ENCODE data around the gene STKLD1.
"Not testable (repeated sequence)": the region's sequence is repeated elsewhere in the genome, so short reads cannot be mapped to it uniquely, and the experiment has no call there.

Gene STKLD1

DNA sequence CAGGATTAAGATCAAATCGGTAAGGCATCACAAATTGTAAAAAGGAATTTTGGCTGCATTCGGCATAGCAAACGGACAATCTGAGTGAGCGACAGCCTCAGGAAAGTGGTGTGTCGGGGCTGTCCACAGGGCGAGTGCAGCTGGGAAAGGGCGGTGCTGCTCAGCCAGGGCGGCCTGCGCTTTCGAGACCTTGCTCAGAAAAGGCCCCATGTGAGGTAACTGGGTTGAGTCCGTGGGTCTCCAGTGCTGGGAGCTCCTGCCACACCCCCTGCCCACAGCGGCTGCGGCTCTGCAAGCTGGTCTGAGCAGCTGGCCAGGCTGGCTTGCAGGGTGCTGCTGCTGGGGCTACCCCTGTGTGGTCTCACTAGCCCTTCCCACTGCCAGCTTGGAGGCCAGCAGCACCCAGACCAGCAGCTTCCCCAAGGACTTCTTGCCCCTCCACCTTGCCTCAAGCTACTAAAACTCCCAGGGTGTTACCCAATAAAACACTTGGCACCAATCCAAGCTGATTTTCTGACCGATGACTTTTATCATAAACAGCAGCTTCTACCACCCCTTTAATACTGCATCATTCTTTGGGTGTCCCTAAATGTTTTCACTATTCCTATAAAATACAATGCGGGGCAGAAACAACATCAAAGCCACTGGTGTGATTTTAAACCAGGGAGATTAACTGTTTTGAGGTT lies 13.7 kb upstream of the STKLD1 start:
- no peak for DNase-seq (ENCODE audit: low read depth)

DNA sequence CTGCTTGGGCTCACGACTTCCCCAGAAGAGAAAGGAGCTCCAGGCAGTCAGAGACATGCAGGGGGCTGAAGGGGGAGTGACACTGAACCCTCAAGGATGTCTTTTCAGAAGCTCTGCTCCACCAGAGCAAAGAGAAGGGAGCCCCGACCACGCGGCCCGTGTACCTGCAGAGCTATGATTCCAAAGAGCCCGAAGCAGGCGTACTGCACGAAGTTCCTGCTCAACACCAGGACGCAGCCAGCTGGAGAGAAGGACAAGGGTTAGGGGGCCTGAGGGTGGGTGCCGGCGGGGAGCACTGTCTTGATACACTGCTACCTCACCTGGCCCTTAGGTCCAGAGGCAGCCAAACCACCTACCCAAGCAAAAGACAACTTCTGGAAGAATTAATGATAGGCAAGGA lies 9.7 kb upstream of the STKLD1 start:
- DNase-seq (ENCODE audit: low read depth) = no peak

DNA sequence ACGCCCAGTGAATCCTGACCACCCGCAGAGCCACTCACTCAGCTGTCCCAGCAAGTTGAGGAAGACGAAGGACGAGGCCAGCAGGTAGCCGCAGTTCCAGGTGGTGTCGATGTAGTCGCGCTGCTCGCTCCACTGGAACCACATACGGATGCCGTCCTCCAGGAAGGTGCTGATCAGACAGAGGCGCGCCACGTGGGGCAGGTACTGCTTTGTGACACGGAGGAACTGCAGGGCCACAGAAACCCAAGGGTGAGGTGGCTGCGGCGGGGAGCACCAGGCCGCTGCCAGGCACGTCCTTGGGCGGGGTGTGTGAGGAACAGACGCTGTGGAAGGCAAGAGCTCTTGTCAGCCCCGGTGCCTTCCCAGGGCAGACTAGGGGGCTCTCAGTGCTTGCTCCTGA lies 8.9 kb upstream of the STKLD1 start:
- DNase-seq (ENCODE audit: low read depth) = no peak

DNA sequence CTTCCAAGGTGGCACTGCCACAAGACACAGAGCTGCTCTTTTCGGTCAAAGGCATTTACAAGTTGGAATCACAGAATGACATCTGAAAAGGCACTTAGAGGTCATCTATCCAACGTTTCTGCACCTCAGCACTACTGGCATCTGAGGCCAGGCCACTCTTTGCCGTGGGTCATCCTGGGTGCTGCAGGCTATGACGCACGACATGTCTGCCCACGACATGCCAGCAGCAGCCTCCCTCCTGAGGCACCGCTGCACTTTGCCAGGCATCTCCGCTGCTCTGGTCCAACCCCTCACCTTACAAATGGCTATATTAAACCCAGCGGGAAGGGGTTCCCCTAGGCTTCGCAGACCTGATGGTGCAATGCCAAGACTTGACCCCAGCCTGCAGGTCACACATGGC lies 8.4 kb upstream of the STKLD1 start:
- DNase-seq (ENCODE audit: low read depth) = no peak

DNA sequence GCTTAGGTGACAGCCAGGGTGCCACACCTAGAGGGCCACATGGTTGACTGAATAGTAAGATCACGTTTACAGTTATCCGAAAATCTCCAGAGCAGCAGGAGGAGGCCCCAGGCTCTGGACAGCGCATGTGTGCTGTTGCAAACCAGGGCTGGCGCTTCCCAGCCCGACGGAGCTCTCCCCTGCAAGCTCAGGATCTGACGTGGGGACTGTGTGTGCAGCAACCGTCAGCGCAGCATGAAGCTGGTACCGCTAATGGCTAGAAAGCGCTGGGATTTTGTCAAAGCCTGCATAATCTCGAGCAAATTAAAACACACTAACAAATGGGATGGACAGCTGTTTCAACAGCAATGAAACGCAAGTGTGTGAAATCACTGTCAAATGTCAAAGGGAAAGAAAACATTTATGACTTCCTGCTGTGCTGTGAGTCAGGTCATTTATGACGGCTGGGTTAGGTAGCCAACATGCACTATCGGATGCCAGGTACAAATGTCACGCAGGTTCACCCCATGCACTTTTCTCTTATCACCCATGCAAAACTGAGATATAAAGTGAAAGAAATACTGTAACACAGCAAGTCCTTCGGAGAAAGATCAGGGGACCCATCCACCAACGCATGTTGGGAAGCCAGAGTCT lies 7.8 kb upstream of the STKLD1 start:
- no peak for DNase-seq (ENCODE audit: low read depth)

DNA sequence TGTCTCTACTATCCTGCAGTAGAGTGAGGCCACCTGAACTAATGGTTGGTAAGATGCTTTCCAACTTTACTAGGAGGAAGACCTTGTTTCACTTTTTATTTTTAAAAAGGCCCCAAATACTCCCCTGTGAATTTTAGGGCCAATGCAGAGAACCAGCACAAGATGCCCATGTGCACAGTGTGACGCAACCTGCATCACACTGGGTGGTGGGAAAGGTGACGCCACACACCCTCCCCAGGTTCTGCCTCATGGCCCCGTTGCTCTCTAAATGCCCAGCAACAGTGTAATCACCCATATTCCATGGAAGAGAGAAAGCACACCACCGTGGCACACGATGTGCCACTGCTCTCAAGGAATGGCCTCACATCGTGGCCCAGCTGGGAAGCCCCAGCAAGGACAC lies 6.7 kb upstream of the STKLD1 start:
- DNase-seq (ENCODE audit: low read depth) = no peak

DNA sequence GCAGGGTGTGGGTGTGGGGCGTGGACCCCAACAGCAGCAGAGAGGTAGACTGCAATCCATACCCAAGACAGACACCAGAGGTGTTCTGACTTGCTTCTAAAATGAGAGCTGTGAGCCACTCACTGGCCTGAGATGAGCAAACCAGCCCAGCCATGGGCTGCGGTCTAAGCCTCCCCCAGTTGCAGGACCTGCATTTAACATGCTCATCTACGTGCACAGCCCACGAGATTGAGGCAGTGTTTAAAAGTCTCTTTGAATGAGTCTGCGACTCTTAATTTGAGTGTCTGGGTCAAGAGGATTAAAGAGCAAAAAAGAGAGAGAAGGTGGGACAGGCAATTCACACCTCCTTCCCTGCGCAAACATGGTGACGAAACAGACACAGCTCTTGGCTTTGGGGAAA lies 6.2 kb upstream of the STKLD1 start:
- DNase-seq (ENCODE audit: low read depth) = no peak

DNA sequence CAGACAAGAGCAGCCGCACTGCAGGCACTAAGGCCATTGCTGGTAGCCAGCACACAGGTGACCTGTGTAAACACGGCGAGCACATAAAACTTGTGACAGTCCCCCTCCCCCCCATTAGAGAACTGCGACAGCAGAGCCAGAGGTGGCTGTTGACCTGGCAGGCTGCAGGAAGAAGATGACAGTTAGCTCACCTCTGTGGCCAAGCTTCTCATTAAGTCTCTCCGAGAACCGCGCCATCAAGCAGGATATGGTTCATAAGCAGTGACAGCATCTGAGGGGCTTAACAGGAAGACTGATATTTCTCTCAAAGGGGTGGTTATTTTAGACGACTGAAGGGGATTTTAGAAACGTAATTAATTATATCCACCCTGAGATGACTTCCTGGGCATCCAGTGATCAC lies 5.5 kb upstream of the STKLD1 start:
- DNase-seq (ENCODE audit: low read depth) = no peak

DNA sequence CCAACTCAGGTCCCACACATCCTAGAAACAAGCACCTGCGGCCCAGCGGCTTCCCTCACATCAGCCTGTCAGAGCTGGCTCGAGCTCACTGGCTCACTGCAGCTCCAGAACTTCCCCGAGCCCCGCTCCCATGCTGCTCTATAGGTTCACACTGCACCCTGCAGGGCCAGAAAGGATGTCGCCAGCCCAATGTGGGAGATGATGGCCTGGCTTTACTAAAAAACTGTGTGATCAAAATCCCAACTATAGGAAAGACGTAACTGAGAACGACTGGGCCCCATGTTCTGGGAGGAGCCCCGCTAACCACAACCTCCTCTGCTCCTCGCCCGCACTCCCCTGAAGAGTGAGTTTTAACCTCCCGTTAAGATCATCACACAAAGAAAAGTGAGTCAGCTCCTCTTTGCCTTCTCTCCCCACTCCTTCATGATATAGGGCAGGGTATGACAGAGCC lies 4.9 kb upstream of the STKLD1 start:
- no peak for DNase-seq (ENCODE audit: low read depth)

DNA sequence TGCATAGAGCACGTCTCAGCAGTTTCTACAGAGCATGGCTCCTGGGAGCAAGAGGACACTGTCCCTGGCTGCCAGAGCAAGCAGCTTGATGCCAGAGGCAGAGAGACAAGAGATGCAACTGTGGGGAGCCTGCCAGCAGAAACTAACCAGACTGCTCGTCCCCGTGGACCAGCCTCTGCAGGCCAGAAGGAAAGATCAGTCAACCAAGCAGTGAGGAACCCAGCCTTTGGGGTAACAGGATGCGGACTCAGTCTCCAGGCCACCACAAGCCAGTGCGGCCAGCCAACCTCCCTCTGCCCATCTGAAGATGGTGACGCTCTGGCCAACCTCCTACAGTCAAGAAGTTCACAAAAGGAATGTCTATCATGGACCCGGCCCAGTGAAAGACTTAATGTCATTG lies 4.0 kb upstream of the STKLD1 start:
- DNase-seq (ENCODE audit: low read depth) = no peak

DNA sequence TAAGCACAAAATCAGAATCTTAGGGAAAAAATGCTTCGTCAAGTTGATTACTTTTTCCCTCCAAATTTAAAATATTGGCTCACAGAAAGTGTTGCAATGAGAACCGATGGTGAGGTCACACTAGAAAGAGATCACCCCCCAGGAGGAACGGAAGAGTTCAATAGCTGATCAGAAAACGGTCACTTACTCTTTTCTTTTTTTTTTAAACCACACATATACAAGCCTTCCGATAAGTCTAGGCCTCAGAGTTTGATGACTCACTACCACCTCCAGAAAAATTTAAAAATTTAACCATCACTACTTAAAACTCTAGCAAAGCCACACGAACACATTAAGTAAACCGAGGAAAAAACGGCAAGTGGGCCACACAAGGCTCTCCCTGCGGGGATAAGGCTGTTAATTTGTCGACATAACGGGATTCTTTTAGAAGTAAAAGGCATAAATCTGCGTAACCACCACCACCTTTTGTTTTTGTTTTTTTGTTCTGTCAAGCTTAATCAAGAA lies 1.5 kb upstream of the STKLD1 start:
- DNase-seq (ENCODE audit: low read depth) = no peak

DNA sequence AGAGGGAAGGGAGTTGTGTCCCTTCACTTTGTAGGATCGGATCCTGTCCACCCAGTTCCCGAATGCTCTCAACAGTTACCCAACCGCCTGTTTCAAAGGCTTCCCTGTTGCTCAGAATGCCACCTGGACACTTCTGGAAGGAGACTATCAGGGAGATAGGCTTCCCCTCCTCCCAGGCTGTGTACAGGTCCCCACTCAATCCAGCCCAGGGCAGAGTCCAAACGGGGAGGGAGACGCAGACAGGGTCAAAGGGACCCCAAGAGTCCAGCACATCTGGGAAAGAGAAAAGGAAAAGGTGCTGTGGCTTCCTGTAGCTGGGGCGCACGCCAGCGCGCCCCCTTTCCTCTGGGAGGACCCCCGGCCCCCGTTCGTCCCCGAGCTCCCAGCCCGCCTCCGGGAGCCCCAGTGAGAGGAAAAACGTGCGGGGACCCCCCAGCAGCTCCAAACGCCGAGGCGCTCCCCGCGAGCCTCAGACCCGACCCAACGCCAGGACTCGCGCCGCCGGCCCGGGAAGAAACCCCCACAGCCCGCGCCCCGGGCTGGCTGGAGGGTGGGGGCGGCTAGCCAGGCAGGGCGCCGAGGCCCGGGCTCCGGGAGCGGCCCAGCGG lies 946 bp upstream of the STKLD1 start:
- no peak for DNase-seq (ENCODE audit: low read depth)

DNA sequence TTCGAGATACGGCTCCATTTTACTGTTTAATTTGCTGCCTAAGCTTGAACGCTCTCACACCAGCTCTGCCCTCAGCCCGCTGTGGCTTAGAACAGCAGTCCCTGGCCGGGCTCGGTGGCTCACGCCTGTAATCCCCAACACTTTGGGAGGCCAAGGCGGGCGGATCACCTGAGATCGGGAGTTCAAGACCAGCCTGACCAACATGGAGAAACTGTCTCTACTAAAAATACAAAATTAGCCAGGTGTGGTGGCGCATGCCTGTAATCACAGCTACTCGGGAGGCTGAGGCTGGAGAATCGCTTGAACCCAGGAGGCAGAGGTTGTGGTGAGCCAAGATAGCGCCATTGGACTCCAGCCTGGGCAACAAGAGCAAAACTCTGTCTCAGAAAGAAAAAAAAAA lies 1.1 kb downstream of the STKLD1 start:
- not testable (repeated sequence) for DNase-seq (ENCODE audit: low read depth)

DNA sequence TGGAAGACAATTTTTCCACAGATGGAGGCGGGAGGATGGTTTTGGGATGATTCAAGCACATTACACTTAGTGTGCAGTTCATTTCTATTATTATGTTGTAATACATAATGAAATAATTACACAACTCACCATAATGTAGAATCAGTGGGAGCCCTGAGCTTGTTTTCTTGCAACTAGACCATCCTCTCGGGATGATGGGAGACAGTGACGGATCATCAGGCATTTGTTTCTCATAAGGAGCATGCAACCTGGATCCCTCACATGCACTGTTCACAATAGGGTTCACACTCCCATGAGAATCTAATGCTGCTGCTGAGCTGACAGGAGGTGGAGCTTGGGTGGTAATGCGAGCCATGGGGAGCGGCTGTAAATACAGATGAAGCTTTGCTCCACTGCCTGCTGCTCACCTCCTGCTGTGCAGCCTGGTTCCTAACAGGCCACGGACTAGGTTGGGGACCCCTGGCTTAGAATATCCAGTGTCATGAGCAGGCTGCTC lies 1.6 kb downstream of the STKLD1 start:
- no peak for DNase-seq (ENCODE audit: low read depth)

DNA sequence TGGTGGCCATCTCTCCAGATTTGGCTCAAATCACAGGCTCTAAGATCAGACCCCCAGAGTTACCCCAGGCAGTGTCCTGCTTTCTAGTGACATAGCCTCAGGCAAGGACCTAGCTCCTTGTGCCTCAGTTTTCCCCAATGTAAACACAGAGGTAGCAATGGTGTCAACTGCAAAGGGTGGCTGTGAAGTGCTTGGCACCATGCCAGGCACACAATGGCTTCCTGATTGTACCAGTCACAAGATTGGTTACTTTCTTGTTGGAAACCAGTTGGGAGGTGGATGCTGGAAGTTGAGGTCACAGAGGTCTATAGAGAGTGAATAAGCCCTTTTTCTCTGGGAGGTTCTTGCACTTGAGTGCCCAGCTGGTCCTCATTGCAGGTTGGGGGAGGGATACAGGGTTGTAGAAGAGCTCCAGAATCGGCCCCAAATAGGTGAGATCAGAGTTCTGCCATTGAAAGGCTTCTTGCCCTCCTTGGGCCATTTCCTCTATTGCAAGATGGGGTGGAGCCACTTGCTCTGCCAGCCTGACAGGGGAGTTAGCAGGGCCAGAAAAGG lies 2.3 kb downstream of the STKLD1 start:
- no peak for DNase-seq (ENCODE audit: low read depth)

DNA sequence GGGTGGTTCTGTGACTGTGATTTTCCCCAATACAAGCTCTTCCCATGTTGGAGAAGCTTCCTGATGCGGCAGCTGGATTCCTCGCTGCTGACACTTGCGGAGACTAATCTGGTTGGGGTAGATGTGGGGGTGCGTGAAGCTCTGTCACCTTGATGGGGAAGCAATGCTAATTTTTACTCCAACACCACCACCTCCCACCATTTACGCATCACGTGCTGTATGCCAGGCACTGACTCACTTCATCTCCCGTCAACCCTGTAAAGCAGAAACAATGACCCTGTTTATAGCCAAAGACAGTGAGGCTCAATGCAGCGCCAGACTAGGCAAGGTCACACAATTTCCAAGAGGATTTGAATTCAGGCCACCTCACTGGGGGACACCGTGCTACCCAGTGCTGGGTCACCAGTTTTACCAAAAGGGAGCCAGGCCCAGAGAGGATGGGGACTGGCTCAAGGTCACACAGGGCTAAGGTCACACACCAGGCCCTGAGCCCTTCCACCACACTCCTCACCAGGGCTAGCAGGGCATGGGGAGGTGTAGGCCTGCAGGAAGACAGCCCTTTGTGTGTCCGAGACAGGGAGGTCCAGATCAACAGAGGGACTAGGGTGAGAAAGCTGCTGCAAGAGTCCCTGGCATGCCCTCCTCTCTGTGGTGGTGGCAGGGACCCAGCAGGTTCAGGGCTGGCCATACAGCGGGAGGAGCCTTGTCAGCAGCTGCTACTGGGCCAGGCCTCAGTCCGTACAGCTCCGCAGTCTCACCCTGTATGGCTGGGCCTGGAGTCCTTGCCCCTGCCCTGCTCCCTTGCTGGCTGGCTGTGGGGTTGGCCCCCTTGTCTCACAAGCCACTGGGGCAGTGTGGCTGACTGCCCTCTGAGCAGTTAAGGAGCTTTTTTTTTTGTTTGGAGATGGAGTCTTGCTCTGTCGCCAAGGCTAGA lies 3.3 kb downstream of the STKLD1 start:
- DNase-seq (ENCODE audit: low read depth) = no peak

DNA sequence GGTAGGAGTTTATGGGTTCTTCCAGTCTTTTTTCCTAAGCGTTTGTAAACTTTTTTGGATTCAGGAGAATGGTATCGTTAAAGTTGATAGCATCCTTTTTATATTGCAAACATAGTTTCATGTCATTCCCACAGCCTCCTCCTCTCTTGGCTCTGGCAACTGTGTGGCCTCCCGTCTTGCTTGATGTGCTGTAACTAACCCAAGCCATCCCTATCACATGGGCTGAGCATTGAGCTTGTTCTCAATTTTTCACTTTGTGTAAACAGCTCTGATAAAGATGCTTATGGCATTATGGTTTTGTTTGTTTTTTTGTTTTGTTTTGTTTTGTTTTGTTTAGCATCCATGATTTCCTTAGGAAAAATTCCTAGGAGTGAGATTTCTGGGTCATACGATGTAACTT lies 4.6 kb downstream of the STKLD1 start:
- no peak for DNase-seq (ENCODE audit: low read depth)

DNA sequence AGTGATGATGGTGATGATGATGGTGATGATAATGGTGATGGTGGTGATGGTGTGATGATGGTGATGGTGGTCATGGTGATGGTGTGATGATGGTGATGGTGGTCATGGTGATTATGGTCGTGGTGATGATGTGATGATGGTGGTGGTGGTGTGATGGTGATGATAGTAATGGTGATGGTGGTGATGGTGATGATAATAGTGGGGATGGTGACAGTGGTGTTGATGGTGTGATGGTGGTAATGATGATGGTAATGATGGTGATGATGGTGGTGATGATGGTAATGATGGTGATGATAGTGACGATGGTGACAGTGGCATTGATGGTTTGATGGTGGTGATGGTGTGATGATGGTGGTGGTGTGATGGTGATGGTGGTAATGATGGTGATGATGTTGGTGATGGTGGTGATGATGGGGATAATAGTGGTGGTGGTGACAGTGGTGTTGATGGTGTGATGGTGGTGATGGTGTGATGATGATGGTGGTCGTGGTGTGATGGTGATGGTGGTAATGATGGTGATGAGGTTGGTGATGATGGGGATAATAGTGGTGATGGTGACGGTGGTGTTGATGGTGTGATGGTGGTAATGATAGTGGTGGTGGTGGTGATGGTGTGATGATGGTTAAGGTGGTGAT lies 6.5 kb downstream of the STKLD1 start:
- DNase-seq (ENCODE audit: low read depth) = no peak

DNA sequence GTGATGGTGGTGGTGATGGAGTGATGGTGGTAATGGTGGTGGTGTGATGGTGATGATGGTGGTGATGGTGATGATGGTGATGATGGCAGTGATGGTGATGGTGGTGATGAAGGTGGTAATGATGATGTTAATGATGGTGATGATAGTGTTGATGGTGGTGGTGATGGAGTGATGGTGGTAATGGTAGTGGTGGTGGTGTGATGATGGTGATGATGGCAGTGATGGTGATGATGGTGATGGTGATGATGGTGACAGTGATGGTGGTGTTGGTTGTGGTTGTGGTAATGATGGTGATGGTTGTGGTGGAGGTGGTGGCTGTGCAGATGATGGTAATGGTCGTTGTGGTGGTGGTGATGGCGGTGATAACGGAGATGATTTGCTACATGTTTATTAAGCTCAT lies 7.3 kb downstream of the STKLD1 start:
- no peak for DNase-seq (ENCODE audit: low read depth)

DNA sequence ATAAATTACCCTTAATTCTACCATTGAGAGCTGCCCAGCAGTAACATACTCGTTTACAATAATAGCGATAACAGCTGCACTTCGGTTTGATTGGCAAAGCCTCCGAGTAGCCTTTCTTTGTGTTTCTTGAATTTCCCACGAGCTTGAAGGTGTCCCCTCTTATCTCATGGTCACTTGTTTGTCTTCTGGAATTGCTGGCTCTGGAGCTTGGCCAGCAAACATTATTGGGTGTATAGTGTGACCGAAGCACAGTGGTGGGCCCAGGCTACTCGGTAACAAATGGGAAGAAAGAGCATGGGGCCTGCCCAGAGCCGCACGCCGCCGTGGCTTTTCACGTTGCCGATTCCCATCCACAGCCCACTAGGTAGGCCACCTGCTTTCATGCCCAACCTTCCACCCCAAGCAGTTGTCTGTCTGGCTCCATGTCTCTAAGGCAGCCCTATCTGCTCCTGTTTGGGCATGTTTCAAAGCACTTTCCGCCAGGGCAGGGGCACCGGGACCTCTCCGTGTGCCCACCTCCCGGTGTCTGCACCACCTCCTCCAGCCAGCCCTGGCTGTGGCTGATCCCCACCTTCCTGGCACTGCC lies 8.7 kb downstream of the STKLD1 start:
- DNase-seq (ENCODE audit: low read depth) = no peak

DNA sequence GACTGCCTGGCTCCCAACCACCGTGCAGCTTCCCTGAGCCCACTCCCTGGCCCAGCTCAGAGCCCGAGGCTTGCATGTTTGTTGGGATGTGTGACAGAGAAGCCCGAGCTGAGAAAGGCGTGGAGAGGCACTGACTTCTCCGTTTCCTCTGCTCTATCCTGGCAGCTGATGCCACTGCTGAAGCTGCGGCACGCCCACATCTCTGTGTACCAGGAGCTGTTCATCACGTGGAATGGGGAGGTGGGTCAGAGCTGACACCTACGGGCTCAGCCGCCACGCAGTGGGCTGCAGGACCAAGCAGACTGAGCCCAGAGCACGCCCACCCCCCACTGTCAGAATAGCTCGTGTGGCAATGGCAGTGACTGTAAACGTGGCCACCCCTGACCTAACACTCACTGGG lies 9.3 kb downstream of the STKLD1 start:
- DNase-seq (ENCODE audit: low read depth) = no peak
